IPS-NIHi7 (cell line): ENCODE results near the gene VIP.
"Not testable (repeated sequence)": the region's sequence is repeated elsewhere in the genome, so short reads cannot be mapped to it uniquely, and the experiment has no call there.

Experiments used
- DNase-seq: peaks from one replicate; pipeline ENCODE4 v3.0.0; 2012; ENCODE audit warnings: mixed read lengths; ENCODE audit errors: extremely low spot score

Gene VIP

DNA sequence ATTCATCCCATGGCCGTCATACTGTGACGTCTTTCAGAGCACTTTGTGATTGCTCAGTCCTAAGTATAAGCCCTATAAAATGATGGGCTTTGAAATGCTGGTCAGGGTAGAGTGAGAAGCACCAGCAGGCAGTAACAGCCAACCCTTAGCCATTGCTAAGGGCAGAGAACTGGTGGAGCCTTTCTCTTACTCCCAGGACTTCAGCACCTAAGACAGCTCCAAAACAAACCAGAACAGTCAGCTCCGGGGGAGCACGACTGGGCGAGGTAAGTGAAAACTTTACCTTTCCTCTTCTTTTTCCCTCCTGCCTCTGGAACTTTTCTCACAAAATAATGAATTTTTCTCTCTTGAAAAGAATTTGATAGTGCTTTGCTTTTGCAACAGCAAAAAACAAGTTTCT lies at the start of gene VIP:
Gene VIP, plus strand, starts transcription at position 104 of the 400 bp plus-strand sequence. CDS start 1,381 bp downstream, outside the sequence.
- DNase-seq, result peak; percentile 76

DNA sequence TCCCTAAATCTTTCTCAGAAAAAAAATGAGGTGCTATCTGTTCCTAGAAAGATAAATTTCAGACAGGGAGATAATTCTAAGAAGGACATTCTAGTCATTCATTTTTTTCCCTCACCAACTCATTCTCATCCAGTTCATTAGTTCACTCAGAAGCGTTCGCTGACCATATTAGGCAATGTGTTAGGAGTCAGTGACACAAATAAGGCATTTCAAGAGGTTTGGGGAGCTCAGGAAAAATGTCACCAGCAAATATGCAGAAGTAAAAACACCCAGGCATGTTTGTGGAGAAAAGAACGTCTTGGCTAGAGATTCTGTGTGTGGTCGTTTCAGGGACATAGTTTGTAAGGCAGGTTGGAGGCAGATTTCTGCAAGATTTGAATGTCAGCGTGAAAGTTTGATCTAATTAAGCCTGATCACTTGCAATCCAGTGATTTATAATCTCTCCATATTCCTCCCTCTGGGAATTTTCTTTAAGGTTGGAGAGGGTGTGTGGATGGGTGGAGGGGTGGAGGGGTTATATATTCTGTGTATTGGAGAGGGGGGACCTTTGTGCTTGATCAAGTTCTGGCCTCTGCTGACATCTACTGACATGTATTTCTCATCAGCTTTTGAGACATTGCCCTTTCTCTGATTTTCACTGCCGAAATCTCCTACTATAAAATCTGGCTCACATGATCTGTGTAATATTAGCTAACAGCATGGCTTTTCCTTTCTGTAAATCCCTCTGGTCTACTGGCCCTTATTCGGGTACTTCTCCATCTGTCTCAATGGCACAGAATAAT lies 49.3 kb upstream of the VIP start:
- peak; percentile 43 for DNase-seq

DNA sequence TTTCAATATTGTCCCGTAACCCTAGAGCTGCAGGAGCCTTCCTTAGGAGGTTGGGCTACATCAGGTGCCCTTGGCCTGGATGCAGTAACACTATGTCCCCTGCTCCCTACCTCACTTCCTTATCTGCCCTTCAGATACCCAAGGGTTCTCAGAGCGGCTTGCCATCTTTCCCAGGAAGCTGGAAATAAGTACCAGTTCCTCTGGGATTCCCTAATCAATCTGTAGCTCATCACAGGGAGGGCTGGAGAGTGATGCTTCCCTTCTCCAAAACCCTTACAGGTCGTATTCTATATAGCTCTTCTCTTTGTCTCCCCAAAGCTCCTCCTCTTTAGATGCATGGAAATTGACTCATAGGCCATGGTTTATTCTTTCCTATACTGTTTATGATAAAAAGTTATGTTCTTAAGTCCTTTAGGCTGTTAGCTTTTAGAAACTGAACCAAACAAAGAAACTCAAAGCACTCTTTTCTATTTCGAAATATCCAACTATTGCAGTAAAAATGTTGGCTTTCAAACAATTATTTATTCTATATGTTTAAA lies 48.7 kb upstream of the VIP start:
- no peak for DNase-seq

DNA sequence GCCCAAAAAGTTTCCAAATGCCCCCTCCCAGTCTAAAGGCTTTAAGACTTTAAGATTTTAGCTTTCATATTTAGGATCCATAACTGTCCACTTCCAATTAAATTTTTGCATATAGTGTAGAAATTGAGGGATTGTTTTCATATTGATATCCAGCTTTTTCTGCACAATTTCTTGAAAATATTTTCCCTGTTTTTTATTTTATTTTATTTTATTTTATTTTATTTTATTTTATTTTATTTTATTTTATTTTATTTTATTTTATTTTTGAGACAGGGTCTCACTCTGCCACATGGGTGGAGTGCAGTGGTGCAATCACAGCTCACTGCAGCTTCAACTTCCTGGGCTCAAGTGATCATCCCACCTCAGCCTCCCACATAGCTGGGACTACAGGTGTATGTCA lies 46.8 kb upstream of the VIP start:
- not testable (repeated sequence) for DNase-seq

DNA sequence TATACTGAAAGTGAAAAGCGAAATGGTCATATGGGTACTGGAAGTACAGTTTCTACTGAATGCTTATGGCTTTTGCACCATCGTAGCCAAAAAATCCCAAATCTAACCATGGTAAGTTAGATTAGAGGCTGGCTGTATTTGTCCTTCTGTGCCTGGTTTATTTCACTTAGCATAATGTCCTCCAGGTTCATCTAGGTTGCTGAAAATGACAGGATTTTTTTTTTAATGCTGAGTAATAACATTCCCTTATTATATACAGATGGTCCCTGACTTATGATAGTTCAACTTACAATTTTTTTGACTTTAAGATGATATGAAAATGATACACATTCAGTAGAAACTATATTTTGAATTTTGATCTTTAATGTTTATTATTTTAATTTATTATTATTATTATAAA lies 45.3 kb upstream of the VIP start:
- no peak for DNase-seq

DNA sequence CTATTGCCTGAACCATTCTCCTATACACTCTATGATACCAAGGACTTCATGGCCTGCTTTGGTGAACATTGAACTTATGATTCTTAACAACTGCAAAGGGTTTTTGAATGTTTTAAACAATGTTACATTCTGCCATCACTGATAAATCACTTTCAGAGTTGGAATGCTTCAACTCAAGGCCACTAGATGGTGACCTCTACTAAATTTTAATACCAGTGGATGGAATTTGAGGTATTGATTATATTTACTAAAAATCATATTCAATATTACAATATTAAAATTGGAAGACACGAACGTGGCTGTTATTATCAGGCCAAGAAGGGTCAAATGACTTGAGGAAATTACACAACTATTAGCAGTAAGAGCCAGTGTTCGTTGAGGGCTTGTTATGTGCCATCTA lies 34.3 kb upstream of the VIP start:
- no peak for DNase-seq

DNA sequence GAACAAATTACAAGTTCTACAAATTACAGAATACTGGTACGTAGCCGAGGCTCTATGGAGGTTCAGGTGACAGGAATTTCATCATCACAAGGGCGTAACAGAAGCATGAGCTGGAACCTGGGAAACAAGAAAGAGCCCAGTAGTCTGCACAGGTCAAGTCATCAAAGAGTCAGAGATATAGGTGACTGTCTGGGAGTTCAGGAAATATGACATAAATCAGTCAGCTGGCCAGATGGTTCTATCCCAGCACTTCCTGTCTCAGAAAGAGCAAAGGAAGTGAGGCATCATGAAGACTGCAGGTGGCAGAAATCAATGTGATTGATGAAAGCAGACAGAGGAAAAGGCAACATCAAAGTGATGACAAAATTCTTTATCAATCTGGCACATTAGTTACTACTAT lies 29.6 kb upstream of the VIP start:
- DNase-seq, result no peak

DNA sequence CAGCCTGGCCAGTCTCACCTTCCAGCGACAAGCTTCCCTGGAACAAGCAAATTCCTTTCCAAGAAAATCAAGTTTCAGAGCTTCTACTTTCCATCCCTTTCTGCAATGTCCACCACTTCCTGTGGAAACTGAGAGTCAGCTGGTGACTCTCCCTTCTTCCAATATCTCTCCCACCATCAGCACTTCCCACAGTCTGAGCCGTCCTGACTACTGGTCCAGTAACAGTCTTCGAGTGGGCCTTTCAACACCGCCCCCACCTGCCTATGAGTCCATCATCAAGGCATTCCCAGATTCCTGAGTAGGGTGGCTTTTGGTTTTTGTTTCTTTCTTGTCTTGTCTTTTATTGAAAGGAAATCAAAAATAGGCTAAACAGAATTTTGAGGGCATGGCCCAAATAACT lies 28.6 kb upstream of the VIP start:
- DNase-seq, result no peak

DNA sequence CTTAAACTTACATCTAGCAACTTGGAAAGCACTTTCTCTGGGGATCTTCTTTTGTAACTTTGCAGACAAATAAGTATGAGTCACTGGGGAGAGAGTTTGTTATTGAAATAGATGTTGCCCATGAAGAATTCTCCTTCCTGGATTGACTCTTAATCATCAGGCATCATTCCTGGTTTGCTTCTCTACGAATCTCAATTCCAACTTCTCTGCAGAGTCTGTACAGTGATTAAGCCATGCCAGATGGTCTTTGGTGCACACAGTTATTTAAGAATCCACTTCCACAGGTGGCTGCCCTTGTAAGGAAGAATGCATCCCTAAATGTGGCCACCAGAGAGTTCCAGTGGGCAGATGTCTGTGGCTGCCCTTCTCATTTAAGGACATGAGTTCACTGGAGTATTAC lies 27.2 kb upstream of the VIP start:
- no peak for DNase-seq

DNA sequence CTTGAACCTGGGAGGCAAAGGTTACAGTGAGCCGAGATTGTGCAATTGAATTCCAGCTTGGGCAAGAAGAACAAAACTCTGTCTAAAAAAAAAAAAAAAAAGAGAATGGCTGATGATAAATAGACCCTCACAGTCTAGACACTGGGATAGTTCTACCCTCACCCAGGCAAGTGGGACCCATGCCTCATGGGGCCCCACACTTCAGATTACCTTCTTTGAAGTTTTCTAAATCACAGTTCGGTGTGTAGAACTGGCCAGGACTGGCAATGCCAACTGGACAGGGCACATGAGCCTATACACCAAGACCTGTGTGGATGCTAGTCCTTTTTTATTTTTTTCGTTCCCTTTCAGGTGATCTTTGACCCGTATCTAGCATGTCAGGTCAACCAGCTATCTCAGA lies 24.3 kb upstream of the VIP start:
- no peak for DNase-seq

DNA sequence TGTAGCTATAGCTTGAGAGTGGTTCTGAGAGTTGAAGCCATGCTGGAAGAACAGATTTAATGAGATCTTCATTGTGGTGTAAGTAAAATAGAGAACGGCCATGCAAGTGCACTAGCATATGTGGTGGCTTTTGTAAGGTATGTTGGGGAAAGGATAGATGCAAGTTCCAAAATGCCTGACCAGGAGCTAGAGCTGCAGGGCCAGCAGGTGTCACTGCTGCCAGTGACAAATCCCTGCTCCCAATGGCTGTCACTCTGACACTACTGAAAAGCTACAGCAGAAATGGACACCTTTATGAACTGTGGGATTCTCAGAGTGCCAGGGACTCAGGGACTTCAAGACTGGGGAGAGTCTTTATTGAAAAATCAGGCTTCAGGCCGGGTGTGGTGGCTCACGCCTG lies 23.1 kb upstream of the VIP start:
- peak; percentile 28 for DNase-seq

DNA sequence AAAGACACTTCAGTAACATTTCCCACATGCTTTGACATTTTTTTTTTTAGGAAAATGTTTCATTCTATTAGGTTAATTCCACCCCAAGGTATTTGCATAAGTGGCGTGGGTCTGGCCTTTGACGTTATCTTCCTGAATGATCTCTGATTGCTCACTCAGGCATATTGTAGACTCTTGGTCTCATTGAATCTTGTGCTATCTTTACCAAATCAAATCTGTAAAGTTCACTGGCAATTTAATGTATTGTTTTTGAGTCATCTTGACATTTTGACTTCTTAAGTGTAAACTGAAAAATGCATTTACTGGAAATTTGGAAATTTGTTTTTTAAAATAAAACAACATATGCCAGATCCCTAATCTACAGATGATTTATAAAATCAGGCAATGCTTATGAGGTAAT lies 16.0 kb upstream of the VIP start:
- no peak for DNase-seq

DNA sequence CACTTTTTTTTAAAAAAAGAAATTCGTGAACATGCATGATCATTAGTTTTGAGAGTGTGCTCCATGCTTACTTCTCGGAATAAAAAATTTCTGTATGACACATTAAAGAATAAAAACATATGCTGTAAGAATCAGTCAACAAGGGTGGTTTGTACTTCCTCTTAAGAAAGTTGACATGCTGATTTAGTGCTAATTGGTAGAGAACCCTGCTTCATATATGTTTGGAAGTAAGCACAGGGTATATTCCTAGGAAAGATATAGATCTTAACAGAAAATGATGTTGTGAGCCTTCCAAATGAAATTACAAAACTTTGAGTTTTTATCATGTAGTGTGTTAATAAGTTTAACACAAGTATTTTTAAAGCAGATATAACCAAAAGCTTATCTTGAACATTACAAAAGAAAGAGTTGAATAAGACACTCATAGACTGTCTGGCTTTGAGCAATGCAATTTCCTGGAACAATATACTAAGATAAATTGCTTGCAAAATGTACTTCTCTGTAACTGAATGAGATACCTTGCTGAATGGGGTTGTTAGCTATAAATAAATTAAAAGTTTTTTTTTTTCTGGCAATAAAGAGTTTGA lies 13.8 kb upstream of the VIP start:
- no peak for DNase-seq

DNA sequence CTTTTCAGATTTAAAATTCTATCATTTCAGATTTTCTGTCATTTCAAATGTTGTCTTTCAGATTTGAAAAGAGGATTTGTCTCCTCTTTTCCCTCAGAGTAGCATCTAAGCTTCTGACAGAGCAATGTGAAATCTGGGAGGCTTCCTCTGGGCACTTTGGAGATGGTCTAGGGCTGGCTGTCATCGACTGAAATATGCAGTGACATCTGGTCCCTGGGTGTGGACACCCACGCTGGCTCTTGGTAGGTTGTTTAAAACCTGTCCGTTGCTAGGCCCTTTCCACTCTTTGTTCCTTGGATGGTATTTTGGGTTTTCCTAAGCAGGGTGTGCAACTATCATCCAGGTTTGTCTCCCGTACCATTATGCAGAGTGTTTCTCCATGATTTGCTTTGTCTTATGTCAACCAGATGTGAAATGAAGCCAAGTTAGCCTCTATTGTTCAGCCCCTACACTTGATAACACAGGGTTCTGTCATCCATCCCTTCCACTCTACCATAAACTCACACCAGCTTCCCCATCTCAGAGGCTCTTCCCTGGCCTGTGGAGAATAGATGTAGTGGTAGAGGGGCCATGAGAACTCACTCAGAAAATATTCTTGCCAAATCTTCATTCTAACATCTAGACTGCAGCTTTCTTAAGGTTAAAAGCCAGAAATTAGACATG lies 5.0 kb upstream of the VIP start:
- DNase-seq, result no peak

DNA sequence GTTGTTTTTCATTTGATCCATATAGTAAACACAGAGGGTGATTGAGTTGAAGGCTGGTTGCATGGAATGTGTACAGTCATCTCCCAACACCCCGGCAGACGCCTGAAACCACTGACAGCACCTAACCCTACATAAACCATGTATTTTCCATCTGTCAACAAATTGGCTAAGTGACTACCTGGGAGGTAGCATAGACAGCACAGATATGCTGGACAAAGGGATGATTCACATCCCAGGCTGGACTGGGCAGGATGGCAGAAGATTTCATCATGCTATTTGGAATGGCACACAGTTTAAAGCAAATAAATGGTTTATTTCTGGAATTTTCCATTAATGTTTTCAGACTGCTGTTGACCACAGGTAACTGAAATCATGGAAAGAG lies 4.4 kb upstream of the VIP start:
- no peak for DNase-seq

DNA sequence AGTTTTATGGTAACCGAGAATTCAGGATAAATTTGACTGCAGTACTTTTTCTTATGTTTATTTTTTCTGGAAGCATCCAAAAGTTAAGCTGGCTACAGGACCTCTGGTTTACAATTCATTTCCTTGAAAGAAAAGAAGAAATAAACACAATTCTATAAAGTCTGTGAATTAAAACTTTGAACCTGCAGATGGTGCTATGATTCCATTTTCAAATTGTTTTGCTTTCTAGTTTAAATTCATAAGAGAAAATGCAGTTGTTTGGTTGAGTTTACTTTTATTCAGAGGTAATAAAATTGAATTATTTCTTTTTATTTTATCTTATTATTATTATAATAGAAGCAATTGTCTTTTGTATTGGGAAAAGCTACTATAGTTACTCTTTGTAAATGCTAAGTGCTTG lies 1.8 kb upstream of the VIP start:
- DNase-seq, result no peak

DNA sequence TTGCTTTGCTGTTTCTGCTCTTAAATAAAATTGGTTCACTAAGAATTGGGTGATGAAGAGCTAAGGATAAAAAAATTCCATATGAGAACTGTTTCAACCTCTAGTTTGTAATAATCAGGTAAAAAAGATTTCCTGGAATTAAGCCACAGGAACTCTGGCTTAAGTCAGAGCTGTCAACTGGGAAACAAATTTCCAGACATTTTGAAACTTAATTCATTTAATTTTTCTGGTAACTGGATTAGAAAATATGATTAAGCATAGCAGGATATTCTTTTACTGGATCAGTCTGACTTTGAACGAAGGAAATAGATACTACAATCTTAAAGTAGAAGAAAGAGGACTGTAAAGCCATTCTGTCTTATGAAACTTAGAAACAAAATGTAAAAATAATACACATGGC lies 1.3 kb upstream of the VIP start:
- no peak for DNase-seq

DNA sequence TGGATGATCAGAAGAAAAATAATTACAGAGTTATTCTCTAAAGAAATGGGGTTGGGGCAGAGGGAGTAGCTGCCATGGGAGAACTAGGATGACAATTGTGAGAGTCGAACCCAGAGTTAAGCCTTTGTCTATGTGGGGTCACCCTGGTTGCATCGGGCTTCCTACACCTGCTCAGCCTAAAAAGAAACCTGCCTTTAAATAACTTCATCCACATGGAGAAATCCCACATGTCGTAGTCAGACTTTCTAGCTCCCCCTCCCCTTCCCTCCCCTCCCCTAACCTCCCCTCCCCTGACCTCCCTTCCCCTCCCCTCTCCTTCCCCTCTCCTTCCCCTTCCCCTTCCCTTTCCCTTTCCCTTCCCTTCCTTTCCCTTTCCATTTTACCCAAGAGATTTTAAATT lies 14.7 kb downstream of the VIP start:
- DNase-seq, result no peak

DNA sequence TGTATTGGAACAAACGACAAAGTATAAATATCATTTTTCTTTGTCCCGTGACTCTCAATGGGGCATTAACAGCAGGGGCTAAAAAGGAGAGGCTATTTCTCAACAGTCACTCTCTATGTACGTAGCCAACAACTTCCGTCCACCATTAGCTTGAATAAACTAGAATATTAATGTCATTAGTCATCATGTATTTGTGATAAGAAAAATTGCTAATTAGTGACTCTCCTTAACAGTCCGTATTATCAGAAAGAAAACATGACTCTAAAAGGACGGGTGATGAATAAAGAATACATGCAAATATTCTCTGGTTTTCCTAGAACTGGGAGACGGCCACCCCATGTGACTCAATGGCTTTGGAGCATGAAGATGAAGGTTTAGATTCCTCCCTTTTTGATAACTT lies 18.6 kb downstream of the VIP start:
- DNase-seq, result no peak

DNA sequence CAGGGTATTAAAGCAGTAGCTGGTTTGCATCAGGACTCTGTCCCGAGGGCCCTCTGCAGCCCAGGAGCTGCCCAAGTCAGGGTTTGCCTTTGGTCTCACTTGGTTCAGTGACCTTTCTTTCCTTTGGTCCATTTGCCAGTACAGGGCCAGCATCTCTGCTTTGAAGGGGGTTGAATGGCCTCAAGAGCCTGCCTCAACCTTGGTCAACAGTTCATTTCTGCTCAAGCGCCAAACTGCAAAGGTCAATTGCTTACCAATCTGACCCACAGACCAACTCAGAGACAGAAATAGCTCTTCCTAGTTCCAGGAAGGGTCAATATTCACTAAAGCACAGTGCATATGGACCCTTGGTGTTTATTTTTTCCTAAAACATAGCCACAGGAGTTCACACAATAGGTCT lies 19.4 kb downstream of the VIP start:
- DNase-seq, result no peak

DNA sequence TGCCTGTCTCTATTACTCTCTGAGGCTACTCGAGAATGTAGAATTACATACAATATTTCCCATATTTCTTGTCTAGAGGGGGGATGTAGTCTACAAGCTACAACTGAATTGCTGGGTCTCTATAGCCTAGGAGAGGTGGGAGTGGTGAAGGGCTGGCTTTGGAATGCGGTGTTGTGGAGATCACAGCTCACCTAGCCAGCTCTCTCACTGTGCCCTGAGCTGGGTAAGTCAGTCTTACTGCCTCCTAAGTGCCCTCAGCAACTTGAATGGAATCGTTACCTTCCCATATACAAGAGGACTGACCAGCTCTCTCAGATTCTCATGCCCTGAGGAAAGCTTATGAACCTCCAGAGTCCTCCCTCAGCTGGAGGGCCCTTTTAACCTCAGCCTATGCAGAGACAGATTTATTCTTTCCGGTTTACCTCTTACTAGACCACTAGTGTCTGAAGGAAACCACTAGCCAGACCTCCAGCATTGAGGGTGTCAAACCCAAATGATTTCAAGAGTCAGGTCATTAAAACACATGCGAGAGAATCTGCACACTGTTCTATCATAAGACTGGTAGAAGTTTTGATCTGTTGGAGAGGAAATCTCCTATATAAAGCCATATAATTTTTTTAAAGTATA lies 20.6 kb downstream of the VIP start:
- DNase-seq, result peak; percentile 20

DNA sequence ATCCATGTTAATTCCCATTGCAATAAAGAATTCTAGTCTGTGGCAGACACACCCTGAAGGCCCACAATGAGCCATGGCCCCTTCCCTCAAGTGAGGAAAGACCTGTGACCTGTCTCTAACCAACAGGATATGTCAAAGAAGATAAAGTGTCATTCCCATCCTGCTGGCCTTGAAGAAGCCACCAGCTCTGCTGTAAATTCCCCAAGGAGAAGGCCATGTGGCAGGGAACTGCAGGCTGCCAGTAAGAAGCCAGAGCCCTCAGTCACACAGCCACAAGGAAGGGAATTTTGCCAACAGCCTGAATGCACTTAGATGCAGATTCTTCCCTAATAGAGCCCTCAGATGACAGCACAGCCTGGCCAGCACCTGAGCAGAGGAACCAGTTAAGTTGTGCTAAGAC lies 24.8 kb downstream of the VIP start:
- no peak for DNase-seq

DNA sequence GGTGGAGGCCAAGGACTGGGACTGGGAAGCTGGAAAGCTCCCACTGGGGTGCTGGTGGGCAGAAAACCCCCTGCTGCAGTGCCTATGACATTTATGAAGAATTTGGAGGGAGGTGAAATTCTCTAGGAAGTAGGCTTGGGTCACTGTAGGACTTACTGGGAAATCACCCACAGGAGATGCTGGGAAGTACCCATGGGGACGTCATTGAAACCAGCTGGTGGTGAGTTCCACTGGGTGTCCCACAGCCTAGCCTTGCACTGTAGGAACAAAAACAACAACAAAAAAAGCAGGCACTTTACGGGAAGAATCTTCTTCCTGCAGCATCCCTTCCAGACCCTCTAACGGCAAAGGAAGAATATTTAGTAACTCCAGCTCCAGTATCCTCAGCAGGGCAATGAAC lies 26.2 kb downstream of the VIP start:
- no peak for DNase-seq
